Measurements from ENCODE around the gene INSR. TPM values are rescaled to one million over a fixed set of nuclear protein-coding genes. Genes with fewer than 3 reads are reported as not detected.

INSR gene
- total RNA-seq, 1 donor from 2014 or later, result 37.5 TPM

- ATAC-seq (peak; percentile 52), DNase-seq (peak; percentile 66)
- no peak for TF ChIP-seq CTCF (IDR thresholded peaks at IDR 0.05)
- Histone ChIP-seq H3K27ac (no peak overlapping the region), H3K27me3 (no peaks in the 10 kb centered on the region), H3K4me1 (peaks cover 10% of the 10 kb centered on the region), H3K4me3 (no peak overlapping the region), H3K36me3 (no peaks in the 10 kb centered on the region), H3K9me3 (no peaks in the 10 kb centered on the region)
- intact Hi-C loops (cut with DNase I), result no loop called here
Measured at GRCh38 chr19:7257148-7258040, 36.8 kb downstream of the INSR start.

- no peaks in the 10 kb centered on the region for H3K36me3 ChIP-seq
- peaks cover 10% of the 10 kb centered on the region for H3K4me1 ChIP-seq
- H3K27me3 ChIP-seq, result no peaks in the 10 kb centered on the region
- DNase-seq, result no peak
- H3K27ac ChIP-seq, result no peak overlapping the region
- no peaks in the 10 kb centered on the region for H3K9me3 ChIP-seq
- ATAC-seq, result no peak
- no peak overlapping the region for H3K4me3 ChIP-seq
- intact Hi-C loops (cut with DNase I), result no loop called here
- TF ChIP-seq CTCF (IDR thresholded peaks at IDR 0.05), result no peak
Measured at GRCh38 chr19:7255631-7256030, 38.6 kb downstream of the INSR start.

DNA sequence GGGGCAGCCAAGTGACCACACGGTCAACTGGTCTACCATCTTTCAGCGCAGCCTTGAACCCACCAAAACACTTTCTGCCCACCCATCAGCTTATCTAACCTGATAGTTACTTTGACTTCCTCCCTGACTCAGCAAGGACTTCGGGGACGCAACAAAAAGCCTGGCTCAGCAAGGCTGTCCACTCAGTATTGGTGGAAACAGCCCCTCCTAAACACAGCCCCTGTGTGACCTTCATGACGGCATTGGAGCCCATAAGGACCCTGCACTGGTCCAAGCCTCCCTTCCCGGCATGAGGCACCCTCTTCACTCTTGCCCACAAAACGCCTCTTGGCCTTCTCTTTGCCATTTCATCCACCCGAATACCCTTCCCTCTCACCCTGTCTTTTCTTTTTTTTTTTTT, 39.1 kb downstream of the INSR start:
- no peak for DNase-seq
- Histone ChIP-seq H3K4me3 (no peak overlapping the region), H3K36me3 (no peaks in the 10 kb centered on the region), H3K9me3 (no peaks in the 10 kb centered on the region), H3K27ac (no peak overlapping the region), H3K4me1 (peaks cover 10% of the 10 kb centered on the region), H3K27me3 (no peaks in the 10 kb centered on the region)
- intact Hi-C loops (cut with DNase I), result no loop called here
- TF ChIP-seq CTCF (IDR thresholded peaks at IDR 0.05), result no peak
- no peak for ATAC-seq

GRCh38 chr19:7254590-7254989, 39.6 kb downstream of the INSR start:
- no peaks in the 10 kb centered on the region for H3K36me3 ChIP-seq
- peaks cover 10% of the 10 kb centered on the region for H3K4me1 ChIP-seq
- no peaks in the 10 kb centered on the region for H3K27me3 ChIP-seq
- no peak for TF ChIP-seq CTCF (IDR thresholded peaks at IDR 0.05)
- intact Hi-C loops (cut with DNase I), result no loop called here
- DNase-seq, result no peak
- no peak overlapping the region for H3K4me3 ChIP-seq
- H3K27ac ChIP-seq, result no peak overlapping the region
- ATAC-seq, result no peak
- H3K9me3 ChIP-seq, result no peaks in the 10 kb centered on the region

GRCh38 chr19:7252364-7252763, 41.9 kb downstream of the INSR start:
- Histone ChIP-seq H3K27ac (no peak overlapping the region), H3K36me3 (no peaks in the 10 kb centered on the region), H3K4me3 (no peak overlapping the region), H3K9me3 (no peaks in the 10 kb centered on the region), H3K4me1 (peaks cover 4% of the 10 kb centered on the region), H3K27me3 (no peaks in the 10 kb centered on the region)
- ATAC-seq (no peak), DNase-seq (no peak)
- intact Hi-C loops (cut with DNase I), result no loop called here
- TF ChIP-seq CTCF (IDR thresholded peaks at IDR 0.05), result no peak
